ENCODE measurements around the gene SSH2.

The SSH2 gene

DNA sequence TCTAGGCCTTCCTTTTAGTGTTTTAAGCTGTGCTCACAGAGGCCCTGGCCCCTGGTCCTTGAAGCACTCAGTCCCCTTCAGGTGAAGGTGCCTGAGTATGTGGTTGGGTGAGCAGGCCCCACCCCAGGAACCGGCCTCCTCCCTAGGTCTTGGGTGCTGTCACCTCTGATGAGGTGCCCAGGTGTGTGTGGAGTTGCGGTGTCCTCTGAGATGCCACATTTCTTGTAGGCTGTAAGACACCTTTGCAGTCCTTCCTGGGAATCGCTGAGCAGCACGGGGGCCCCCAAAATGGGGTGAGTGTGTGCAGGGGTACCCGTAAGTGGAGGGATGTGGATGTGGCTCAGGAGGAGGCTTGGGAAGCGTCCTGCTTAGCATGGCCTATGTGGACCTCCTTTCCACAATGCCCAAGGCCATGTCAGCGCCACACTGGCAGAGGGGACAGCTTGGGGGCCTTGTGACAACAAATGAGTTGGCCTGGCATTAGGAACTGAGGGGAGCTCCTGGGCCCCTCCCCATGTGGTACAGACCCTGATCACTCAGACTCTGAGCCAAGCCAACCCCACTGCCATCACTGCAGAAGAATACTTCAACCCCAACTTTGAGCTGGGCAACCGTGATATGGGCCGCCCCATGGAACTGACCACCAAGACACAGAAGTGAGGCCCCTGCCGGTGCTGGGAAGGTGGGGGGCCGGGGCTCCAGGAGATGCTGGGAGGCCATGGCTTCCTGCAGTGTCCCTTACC lies 318.5 kb downstream of the SSH2 start:
- DNase-seq (ENCODE audit: low read depth) = no peak

DNA sequence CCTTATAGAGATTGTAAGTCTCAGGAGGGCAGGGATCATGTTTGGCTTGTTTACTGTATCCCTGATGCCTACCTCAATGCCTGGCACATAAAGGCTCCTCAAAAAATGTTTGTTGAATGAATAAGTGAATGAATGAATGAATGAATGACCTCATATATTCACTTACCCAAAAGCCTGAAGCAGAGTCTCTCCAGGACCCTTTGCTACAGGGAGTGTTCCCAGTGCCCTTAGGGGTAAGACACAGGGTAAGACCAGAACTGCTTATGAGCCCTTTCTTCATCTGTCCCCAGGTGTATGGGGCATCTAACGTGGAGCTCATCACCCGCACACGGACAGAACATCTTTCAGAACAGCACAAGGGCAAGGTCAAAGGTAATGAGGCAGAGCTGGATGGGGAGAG lies 319.6 kb downstream of the SSH2 start:
- no peak for DNase-seq (ENCODE audit: low read depth)

DNA sequence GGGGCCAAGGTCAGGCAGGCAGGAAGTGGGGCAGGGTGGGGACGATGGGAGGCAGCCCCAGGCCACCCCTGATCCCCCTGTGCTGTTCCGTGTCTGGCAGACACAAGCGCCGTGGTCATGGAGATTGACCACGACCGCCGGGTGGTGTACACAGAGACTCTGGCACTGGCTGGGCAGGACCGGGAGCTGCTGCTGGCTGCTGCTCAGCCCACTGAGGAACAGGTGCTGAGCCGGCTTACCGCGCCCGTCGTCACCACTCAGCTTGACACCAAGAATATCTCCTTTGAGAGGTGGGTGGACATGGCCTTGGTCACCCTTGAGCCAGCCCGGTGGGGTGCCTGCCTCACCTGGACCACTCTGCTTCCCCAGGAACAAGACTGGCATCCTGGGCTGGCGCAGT lies 321.0 kb downstream of the SSH2 start:
- DNase-seq (ENCODE audit: low read depth) = no peak

DNA sequence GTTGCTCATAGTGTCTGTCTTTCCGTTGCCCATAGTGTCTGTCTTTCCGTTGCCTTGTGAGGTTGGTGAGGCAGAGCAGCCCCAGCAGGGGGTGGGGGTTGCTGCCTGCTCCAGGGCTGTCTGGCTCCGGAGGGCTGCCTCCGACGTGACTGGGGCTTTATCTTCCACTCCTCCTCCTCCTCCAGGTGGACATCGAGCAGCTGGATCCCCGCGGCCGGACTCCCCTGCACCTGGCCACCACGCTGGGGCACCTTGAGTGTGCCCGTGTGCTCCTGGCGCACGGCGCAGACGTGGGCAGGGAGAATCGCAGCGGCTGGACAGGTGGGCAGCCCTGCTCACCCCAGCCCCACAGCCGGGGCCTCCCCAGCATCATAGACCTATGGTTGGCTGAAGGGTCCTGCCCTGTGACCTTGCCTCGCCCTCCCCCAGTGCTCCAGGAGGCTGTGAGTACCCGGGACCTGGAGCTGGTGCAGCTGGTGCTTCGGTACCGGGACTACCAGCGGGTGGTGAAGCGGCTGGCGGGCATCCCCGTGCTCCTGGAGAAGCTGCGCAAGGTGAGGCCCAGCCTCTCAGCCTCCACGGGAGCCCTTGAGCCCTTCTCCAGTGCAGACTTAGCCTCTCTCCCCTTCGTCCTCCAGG lies 322.4 kb downstream of the SSH2 start:
- no peak for DNase-seq (ENCODE audit: low read depth)

DNA sequence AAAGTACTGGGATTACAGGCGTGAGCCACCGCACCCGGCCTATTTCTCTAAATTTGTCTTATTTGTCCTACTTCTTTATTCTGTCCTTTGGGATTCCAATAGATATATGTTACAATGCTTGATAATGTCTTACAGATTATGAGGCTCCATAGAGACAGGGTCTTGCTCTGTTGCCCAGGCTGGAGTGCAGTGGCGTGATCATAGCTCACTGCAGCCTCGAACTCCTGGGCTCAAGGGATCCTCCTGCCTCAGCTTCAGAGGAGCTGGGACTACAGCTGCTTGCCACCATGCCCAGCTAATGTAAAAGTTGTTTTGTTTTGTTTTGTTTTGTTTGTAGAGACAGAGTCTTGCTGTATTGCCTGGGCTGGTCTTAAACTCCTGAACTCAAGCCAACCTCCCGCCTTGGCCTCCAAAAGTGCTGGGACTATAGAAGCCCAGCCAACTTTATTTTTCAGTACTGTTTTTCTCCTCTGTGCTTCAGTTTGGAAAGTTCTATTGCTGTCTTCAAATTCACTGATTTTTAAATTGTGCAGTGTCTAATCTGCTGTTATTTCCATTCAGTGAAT lies 326.8 kb downstream of the SSH2 start:
- no peak for DNase-seq (ENCODE audit: low read depth)

DNA sequence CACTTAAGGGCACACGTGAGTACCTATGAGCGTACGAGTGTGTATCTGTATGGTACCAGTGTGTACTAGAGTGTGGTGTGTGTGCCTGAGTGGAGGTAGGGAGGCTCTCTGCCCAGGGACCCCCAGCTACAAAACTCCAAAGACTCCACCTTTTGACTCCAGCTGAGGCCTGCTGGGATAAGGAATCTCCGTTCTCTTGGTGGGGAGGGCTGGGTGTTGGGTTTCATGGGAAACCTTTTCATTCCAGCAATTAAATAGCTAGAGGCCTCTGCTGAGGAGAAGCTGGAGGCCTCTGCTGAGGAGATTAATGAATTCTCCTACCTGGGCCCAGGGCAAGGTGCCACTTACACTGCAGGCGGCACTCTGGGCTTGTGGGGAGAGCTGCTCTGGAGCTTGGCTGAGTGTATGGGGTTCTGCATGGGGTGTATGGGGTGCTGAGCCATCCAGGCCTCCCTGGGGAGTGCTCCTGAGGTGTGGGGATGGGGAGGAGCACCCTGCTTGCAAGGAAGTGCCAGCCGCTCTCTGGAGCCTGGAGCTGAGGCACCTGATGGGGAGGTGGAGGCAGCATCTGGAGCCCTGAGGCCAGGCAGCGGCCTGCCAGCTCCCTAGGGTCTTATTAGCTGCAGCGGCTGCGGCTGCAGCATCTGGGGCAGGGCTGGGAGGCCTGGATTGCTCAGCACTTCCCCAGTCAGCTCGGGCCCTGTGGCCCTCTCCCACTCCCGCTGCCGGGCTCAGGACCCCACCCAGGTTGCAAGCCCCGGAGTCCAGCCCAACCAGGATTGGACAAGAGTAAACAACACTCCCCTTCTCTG lies 332.5 kb downstream of the SSH2 start:
- no peak for DNase-seq (ENCODE audit: low read depth)

DNA sequence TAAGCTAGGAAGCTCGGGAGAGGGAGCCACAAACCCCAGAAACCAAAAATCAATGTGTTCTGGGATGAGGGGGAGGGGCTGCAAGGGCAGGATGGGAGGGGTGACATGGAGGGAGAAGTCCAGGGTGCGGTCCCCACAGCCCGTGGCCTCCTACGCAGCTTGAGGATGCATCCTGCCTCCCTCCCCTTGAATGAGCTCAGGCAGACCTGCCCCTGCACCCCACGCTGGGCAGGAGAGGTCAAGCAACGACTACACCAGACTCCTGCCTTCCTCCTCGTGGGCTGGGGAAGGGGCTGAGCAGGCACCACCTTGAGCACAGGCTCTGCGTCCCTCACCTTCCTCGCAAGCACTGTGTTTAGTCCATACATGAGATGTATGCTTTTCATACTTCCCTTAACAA lies 333.2 kb downstream of the SSH2 start:
- DNase-seq (ENCODE audit: low read depth) = no peak

DNA sequence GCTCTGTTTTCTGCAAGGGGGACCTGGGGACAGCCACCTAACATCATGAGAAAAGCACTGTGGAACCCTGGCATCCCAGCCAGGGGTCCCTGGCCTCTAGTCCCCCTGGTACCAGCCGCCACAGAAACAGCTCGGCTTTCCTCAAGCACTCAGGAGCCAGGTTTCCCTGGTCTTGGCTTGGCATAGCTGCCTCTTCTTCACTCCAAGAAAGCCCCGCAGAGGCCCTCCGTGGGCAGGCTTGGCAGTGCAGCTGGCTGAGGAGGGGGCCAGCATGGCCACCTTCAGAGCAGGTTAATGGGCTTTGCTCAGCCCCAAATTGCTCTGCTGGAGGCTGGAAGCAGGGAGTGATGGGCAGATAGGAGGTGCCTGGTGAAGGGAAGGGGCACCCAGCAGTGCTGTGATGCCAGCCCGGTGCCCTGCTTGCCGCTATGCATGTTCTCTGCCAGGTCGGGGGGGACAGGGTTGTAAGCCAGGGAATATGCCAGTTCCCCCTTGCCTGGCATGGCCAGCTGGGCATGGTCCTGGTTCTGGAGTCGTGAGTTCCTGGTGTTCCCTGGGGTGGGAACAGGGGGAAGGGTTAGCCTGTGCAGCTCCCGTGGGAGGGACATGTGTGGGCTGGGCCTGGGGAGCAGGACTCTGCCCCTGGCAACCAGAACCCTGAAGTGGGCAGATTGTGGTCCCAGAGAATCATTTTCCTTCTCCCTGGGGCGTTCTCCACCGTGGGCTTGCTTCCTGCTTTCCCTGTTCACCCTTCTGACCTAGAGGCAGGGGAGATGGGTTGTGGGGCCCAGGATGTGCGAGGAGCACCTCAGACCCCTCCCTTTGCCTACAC lies 333.9 kb downstream of the SSH2 start:
- DNase-seq (ENCODE audit: low read depth) = no peak

DNA sequence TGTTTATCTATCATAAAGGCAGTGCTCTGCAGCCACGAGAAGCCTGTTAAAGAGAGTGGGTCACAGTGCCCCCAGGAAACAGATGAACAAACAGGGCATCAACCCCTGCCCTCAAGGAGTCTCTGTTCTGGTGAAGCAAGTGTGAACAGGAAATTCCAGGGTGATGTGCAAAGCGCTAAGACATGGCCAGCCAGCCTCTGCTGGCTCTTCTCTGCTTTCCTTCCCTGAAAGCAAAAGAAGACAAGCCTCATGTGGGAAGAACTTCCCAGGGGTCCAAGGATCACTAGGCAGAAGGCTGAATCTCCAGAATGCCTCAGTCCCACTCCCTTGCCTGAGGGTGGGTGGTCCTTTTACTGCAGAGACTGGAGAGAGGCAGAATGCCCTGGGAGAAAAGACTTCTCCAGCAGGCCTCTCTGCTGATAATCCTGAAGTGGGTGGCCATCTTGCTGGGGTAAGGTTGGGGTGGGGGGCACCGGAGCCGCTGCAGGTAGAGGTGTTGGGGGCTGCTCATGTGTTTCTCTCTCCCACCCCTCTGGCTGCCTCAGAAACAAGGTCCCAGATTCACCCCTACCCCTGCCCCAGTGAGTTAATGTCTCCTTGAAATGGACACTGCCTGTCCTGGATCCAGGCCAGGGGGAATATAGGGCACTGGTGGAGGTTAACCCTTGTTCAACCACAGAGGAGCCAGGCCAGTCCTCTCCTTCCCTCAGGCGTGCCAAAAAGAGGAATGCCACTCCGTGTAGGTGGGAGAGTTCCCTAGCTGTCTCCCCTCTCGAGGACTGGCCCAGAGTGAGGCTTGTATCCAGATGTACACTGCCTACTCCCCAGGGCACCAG lies 334.7 kb downstream of the SSH2 start:
- DNase-seq (ENCODE audit: low read depth) = no peak

DNA sequence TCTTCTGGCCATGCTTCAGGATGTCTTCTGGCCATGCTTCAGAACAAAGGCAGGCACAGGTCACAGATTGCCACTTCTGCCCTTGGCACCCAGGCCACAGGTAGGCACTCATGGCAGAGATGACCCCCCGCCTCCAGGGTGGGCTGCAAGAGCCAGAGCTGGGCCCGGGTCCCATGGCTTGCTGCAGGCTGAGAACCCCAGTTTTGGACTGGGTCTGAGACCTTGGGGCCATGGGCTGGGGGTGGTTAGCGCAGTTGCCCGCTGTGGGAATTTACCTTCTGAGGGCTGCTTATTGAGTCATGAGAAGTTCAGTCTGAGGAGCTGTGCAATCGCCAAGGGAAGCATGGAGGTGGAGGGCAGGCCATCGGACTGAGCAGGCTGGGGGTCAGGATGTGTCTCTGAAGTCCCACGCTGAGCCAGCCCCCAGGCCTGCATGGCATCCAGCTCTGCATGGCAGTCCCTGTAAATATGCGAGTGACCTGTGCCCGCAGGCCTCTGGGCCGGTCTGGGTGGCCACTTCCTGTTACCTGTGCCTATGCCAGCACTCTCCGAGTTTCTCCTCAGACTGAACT lies 335.4 kb downstream of the SSH2 start:
- no peak for DNase-seq (ENCODE audit: low read depth)

DNA sequence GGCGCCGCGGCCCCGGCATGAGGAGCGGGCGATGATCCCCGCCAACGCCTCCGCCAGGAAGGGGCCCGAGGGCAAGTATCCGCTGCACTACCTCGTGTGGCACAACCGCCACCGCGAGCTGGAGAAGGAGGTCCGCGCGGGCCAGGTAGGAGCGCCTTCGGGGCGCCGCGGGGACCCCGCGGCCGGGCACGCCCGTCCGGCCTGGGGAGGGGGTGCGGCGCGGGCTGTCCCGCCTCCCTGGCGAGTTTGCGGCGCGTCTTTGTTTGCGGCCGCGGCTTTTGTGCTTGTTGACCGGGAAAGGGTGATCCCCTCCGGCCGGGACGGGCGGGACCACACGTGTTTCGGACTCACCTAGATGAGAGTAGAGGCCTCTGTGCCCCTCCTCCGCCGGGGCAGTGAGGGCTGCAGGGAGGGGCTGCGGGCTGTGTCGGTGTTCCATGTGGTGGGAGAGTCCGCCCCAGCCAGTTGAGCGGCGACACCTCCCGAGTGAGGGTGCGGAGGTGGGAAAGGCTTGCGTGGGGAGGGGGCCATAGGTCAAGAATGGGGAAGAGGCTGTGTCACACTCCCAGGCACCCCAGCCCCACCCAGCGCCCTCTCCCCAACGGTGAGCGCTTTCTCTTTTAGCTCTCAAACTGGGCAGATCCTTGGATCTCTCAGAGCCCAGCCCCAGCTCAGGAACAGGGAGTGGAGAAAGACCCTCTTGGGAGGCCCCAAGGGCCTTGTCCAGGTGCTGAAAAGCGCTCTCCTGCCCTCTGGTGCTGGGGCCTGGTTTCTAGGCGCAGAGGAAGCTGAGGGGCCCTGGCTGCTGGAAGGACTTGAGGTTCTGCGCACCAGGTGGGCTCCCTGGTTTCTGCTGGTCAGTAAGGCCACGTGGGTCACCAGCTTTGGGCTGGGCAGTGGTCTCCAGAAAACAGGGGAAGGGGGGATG lies 336.2 kb downstream of the SSH2 start:
- no peak for DNase-seq (ENCODE audit: low read depth)

DNA sequence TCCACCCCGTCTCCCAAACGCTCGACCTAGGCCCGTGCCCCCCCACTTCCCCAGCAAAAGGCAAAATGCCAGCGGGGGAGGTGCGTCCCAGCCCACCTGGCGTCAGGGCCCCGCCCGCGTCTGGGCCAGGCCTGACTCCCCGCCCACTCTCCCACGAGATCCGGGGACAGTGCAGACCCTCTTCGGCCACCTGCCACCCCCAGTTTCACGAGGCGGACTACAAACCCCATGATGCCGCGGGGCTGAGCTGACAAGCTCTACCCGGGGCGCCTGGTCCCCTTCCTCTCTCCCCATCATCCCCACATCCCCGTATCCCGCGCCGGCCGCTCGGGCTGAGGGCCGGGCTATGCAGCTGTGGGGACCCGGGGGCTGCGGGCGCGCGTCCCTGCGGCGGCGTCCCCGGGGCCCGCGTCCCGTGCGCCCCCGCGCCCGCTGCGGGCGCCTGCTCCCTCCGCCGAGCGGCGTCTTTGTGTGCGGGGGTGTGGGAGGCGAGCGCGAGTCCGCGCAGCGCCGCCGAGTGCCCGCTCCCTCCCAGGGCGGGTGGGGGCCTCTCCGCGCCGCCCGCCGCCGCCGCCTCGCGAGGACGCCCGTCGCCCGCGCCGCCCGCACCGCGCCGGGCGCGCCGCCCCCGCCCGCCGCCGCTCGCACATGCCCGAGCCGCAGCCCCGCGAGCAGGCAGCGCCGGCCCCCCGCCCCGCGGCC lies 337.0 kb downstream of the SSH2 start, which contains the start of gene ANKRD13B:
TSS of gene ANKRD13B (plus strand) at position 283 of the 702 bp plus-strand sequence. CDS start 490 bp downstream, outside the sequence.
- no peak for DNase-seq (ENCODE audit: low read depth)

DNA sequence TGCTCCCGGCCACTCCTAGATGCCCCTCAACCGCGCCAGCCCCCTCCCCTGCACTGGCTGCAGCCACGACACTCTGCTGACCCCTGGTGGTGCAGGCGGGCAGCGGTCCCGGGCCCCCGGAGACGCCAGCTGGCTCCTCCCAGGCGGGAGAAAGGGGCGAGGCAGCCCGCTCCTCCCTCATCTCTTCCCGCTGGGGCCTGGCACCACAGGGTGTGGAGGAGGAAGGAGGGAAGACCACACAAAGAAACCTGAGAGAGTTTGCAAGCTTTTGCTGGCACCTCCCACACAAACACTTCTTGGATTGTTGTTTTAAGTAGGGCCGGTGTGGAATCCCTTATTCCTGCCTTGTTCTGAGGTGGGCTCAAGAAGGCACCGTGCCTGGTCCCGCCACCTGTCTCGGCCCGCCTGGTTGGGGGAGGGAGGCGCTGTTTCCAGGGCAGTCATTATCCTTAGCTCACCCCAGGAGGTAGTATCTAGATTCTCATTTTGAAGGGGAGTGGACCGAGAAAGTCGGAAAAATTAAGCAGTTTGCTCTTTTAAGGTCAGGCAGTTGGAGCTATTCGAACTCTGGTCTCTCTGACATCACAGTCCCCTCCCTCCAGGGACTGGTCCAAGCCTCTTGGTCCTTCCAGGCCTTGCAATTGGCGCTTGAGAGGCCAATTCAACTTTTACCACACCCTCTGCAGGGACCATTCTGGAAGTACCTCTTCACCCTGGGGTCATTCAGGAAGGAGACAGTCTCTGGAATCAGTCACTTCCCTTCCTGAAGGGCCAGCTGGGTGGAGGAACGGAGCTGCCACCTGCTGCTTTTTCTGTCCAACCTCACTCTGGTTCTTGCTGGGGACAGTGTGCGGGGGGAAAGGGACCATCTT lies 338.1 kb downstream of the SSH2 start:
- DNase-seq (ENCODE audit: low read depth) = peak; percentile 72

DNA sequence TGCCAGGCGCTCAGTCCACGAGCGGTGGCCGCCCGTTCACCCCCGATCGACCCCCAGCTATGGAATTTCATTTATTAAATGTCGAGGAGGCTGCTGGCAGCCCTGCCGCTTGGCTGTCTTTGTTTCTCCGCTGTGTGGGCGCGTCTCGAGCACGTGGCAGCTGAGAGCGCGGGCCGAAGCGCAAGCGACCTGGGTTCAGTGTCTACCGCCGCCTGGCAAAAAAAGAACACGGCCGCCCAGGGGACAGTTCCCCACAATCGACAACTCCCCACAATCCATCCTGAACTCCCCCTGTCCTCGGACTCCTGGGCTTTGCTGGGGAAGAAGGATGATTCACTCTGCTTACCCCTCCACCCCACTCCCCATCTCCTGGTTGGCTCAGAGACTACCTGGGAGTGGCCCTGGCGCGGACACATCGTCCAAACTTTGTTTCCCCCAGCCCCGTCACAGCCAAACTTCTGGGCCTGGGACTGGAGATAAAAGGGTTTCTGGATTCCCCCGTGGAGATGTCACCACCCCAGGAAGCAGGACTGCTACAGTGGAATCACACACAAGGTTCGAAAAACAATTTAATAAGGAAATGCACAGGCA lies 338.8 kb downstream of the SSH2 start:
- no peak for DNase-seq (ENCODE audit: low read depth)

DNA sequence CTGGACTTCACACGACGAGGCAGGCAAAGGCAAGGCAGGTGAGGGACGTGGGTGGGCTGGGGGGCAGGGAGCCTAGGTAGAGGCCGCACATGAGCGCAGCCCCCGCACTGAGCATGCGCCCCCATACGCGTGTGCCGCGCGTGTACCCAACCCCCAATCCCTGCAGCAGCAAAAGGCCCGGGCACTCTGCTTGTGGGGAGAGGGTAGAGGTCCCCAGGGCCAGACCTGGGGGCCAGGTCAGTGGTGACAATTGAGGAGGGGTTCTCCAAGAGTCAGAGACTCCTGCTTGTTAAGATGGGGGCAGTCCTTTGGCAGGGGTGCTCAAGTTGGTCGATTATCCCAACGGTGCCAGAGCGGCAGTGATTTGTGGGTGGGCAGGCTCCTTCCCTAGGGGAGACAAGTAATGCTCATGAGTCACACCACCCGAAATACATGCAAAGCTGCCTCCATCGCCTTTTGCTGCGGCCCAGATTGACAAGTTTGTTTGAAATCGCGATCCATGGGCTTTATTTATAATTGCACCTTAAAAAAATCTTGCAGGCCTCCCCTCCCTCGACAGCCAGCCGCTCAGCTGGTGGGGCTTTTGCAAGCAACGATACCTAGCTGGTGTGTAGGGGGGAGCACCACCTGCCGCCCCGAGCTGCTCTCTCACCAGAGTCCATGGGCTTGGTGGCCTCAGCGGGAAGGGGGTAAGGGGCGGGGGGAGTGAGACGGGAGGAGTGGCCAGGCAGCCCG lies 339.4 kb downstream of the SSH2 start:
- no peak for DNase-seq (ENCODE audit: low read depth)
